Esophagus squamous epithelium (tissue), 5 donors: ENCODE data around the gene KLF1. TPM values are rescaled to one million over a fixed set of nuclear protein-coding genes. Genes with fewer than 3 reads are reported as not detected.
"Not testable (repeated sequence)": the region's sequence is repeated elsewhere in the genome, so short reads cannot be mapped to it uniquely, and the experiment has no call there.

Source experiments
- DNase-seq: peaks from one replicate; lab custom pipeline; 2025; lab: John Stamatoyannopoulos, UW
- H3K27ac ChIP-seq, 4 donors: fragments of 200-600 bp; sonication (generic); one replicate each; pipeline ENCODE4 v1.5.1; 2016 to 2019; ENCODE audit warnings: mild to moderate bottlenecking in 1 of 4
- H3K27me3 ChIP-seq, 4 donors: fragments of 200-600 bp; sonication (generic); 1 replicate in 3 of 4; 2 replicates in 1 of 4; pipeline versions ENCODE4 v1.5.1 to v1.6.0; 2017 to 2021; ENCODE audit warnings: antibody characterized with exemption in 1 of 4
- H3K36me3 ChIP-seq, 3 donors: fragments of 200-600 bp; sonication (generic); one replicate each; pipeline ENCODE4 v1.5.1; 2016 to 2019
- H3K4me1 ChIP-seq, 3 donors: fragments of 200-600 bp; sonication (generic); one replicate each; pipeline ENCODE4 v1.5.1; 2017 to 2019
- H3K4me3 ChIP-seq, 4 donors: fragments of 200-600 bp; sonication (generic); 1 replicate in 3 of 4; 2 replicates in 1 of 4; pipeline ENCODE4 v1.5.1; 2016 to 2019; ENCODE audit warnings: mild to moderate bottlenecking in 2 of 4, moderate library complexity in 1 of 4
- H3K9me3 ChIP-seq, 3 donors: fragments of 200-600 bp; sonication (generic); one replicate each; pipeline ENCODE4 v1.5.1; 2016 to 2019
- CTCF ChIP-seq, 6 experiments: fragments of 450-650 bp in 4 of 6; fragments of 200-600 bp in 2 of 6; sonication (generic) in 2 of 6; IDR thresholded peaks; one replicate each; pipeline ENCODE4 v1.5.1; 2016 to 2019; ENCODE audit warnings: antibody characterized with exemption in 6 of 6, mild to moderate bottlenecking in 4 of 6, moderate library complexity in 4 of 6
- POLR2A ChIP-seq, 4 donors: fragments of 450-650 bp; IDR thresholded peaks; one replicate each; pipeline ENCODE4 v1.6.1; 2017; ENCODE audit warnings: antibody characterized with exemption in 4 of 4, mild to moderate bottlenecking in 4 of 4, moderate library complexity in 3 of 4
- WGBS, 2 donors: methylation state at CpG; one replicate each; pipeline ENCODE4 v1.1.5; 2018; 5-methylcytosine and 5-hydroxymethylcytosine counted together
- intact Hi-C: fragments of 100-400 bp; cut with DNase I; formaldehyde crosslinking; loops from one replicate; pipeline ENCODE4 v1.15.0; 2022
- total RNA-seq, 4 donors: library from RNA; depleted of rRNA; stranded (reverse); fragments of >200 nt; gene quantifications; one replicate each; pipeline ENCODE4 v1.1.0, GENCODE V29; 2016
- donor health status: DM: yes; HTN: yes; CAD: no.

Gene KLF1
- total RNA-seq, 4 donors from 2014 or later, result not detected

GRCh38 chr19:12847159-12848139 lies 39.6 kb downstream of the KLF1 start:
- intact Hi-C loops, result no loop called here
- TF ChIP-seq POLR2A (IDR thresholded peaks at IDR 0.05), result no peak
- peak; percentile 97 to 99 (median 99) for TF ChIP-seq CTCF (IDR thresholded peaks at IDR 0.05)
- Histone ChIP-seq H3K4me3 (peak overlapping the region in 2 of 4 donors; percentile 19 to 50), H3K9me3 (no peaks in the 10 kb centered on the region), H3K4me1 (peaks cover 0 to 11% (median 9%) of the 10 kb centered on the region in 3 donors), H3K27me3 (peaks cover 0 to 47% (median 2%) of the 10 kb centered on the region in 4 donors), H3K36me3 (no peaks in the 10 kb centered on the region), H3K27ac (no peak overlapping the region)
- DNase-seq, result no peak
- 22 to 29% methylated on average over 4 to 9 of the region's 69 CpGs for WGBS, 2 donors

GRCh38 chr19:12846613-12847012 lies 40.4 kb downstream of the KLF1 start:
- intact Hi-C loops, H3K9me3 ChIP-seq, DNase-seq, H3K36me3 ChIP-seq, H3K4me3 ChIP-seq, H3K27ac ChIP-seq: not testable (repeated sequence)
- WGBS, 2 donors, result 77 to 80% methylated on average over 6 to 7 of the region's 7 CpGs
- H3K4me1 ChIP-seq, result peaks cover 0 to 11% (median 9%) of the 10 kb centered on the region in 3 donors
- peaks cover 0 to 56% (median 4%) of the 10 kb centered on the region in 4 donors for H3K27me3 ChIP-seq

GRCh38 chr19:12843999-12844732 lies 42.8 kb downstream of the KLF1 start:
- intact Hi-C loops, result loop anchor here (5.0 kb wide), 1 partner anchor 72 kb away; no protein-coding TSS in a partner anchor
- peaks cover 0 to 80% (median 13%) of the 10 kb centered on the region in 4 donors for H3K27me3 ChIP-seq
- H3K4me1 ChIP-seq, result peaks cover 5 to 27% (median 15%) of the 10 kb centered on the region in 3 donors

GRCh38 chr19:12843328-12843727 lies 43.7 kb downstream of the KLF1 start:
- Histone ChIP-seq H3K36me3 (no peaks in the 10 kb centered on the region), H3K4me3 (no peak overlapping the region), H3K9me3 (no peaks in the 10 kb centered on the region), H3K27ac (no peak overlapping the region), H3K4me1 (peaks cover 12 to 35% (median 21%) of the 10 kb centered on the region in 3 donors), H3K27me3 (peaks cover 0 to 89% (median 17%) of the 10 kb centered on the region in 4 donors)
- intact Hi-C loops, result loop anchor here (5.0 kb wide), 1 partner anchor 71 kb away; no protein-coding TSS in a partner anchor
- 80 to 96% methylated on average over 1 to 5 of the region's 11 CpGs for WGBS, 2 donors
- no peak for DNase-seq
- no peak for TF ChIP-seq CTCF (IDR thresholded peaks at IDR 0.05)
- TF ChIP-seq POLR2A (IDR thresholded peaks at IDR 0.05), result no peak

More at GRCh38 chr19:12843999-12844732, 42.8 kb downstream of the KLF1 start:
- Histone ChIP-seq H3K9me3 (no peaks in the 10 kb centered on the region), H3K27ac (no peak overlapping the region), H3K4me3 (no peak overlapping the region), H3K36me3 (no peaks in the 10 kb centered on the region)
- TF ChIP-seq POLR2A (IDR thresholded peaks at IDR 0.05) (no peak), CTCF (IDR thresholded peaks at IDR 0.05) (no peak)
- WGBS, 2 donors, result 61 to 74% methylated on average over 3 of the region's 3 CpGs
- no peak for DNase-seq

GRCh38 chr19:12842511-12842910 lies 44.5 kb downstream of the KLF1 start:
- Histone ChIP-seq H3K27ac (no peak overlapping the region), H3K4me3 (no peak overlapping the region), H3K27me3 (peaks cover 0 to 97% (median 19%) of the 10 kb centered on the region in 4 donors), H3K4me1 (peaks cover 12 to 35% (median 17%) of the 10 kb centered on the region in 3 donors), H3K36me3 (no peaks in the 10 kb centered on the region), H3K9me3 (no peaks in the 10 kb centered on the region)
- DNase-seq, result no peak
- 79 to 81% methylated on average over 13 to 18 of the region's 18 CpGs for WGBS, 2 donors
- TF ChIP-seq POLR2A (IDR thresholded peaks at IDR 0.05), result no peak
- no peak for TF ChIP-seq CTCF (IDR thresholded peaks at IDR 0.05)
- intact Hi-C loops, result loop anchor here (5.0 kb wide), 1 partner anchor 70 kb away; no protein-coding TSS in a partner anchor
